Head of caudate nucleus (tissue), 42 donors: Measurements from ENCODE around the gene UBA3.

ENCODE experiments used
- DNase-seq, 42 donors: peaks; one replicate each; pipeline versions ENCODE4 v3.0.0 to v3.0.0-alpha.2; 2020 to 2021; ENCODE audit warnings: mixed read lengths in 7 of 42
- intact Hi-C: fragments of 100-400 bp; cut with DNase I; formaldehyde crosslinking; loops from one replicate; pipeline ENCODE4 v1.15.0; 2022

UBA3 gene

GRCh38 chr3:69104586-69104985 lies 24.4 kb upstream of the UBA3 start:
- no peak for DNase-seq
- intact Hi-C loops: no loop called here

DNA sequence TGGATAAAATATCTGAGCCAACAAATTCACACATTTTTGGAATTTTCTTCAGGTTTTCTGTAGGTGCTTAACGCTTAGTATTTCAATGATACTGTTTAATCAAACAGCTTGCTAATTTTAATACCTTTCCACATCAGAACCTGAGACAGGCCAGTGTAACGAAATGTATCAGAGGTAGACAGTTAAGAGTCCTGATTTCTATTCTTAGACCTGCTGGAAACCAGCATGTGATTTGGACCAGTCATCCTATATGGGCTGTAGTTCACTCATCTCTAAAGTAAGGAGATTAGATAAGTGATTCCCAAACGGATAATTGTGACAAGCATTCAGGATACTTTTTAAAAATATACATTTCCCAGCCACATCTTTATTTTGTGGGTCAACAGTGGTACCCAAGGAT lies 23.0 kb upstream of the UBA3 start:
- intact Hi-C loops: no loop called here
- DNase-seq: no peak

- no peak for DNase-seq
- intact Hi-C loops: no loop called here
Observed at GRCh38 chr3:69102384-69102783, 22.2 kb upstream of the UBA3 start.

GRCh38 chr3:69099576-69099975 lies 19.4 kb upstream of the UBA3 start:
- intact Hi-C loops: no loop called here
- DNase-seq: no peak

DNA sequence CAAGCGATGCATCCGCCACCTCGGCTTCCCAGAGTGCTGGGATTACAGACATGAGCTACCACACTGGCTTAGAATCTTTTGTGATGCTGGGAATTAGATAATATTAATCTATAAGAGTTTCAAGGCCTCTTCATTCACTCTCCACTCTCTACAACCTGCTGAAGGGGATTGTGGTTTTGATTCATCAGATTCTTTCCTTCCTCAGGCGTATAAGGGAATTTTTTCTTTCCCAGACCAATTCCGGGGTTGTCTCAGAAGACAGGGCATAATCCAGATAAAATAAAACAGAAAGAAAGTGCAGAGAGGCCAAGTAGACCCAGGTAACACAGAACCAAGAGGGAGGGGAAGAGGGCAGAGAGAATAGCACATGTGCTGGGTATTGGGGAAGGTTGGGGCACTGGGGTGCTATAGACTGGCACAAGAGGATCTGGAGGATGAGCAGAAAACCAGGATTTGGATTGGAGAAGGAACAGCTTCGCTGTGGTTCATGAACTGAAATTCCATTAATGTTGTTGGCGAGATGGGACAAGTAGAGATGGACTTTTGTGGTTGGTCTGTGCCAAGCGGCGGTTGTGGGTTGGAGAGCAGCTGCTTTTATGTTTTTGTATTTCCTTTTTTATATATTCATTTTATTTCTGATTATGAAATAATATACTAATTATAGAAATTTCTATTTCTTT lies 17.4 kb upstream of the UBA3 start:
- no peak for DNase-seq
- intact Hi-C loops: no loop called here

GRCh38 chr3:69096299-69096698 lies 16.1 kb upstream of the UBA3 start:
- intact Hi-C loops: no loop called here
- DNase-seq: peak in 4 of 42 donors; percentile 28 to 57 (median 47)

- DNase-seq: no peak
- intact Hi-C loops: no loop called here
Observed at GRCh38 chr3:69095636-69096035, 15.5 kb upstream of the UBA3 start.

DNA sequence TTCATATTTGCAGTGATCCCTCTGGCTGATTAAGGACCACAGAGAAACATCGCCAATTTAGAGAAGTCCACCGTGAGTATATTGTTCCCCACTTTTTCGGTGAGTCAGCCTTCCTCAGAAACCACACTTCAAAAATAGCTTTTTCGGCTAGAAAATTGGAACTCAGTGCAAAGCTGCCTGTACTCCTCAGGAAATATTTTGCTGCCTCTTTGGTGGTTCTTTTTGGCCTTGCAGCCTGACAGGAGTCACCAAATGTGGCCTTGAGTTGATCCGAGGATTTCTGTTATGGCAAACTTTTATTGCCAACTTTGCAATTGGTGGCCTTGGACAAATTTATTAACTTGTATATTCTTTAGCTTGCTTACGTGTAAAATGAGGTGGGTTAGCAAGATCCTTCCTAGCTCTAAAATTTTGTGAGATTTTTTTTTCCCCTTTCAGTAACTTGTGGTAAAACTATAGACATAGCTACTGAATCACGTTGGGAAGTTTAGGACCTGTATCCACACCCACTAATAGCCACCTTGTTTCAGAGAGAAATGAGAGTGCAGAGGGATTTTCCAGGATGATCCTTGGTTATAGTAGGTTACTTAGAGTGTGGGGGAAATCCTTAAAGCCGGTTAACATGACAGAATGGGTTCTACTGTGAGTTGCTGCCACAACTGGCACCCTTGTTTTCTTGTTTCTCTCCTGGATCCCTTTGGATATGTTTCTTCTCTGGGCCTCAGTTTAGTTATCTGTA lies 14.5 kb upstream of the UBA3 start:
- peak in 4 of 42 donors; percentile 27 to 57 (median 34) for DNase-seq
- intact Hi-C loops: no loop called here

DNA sequence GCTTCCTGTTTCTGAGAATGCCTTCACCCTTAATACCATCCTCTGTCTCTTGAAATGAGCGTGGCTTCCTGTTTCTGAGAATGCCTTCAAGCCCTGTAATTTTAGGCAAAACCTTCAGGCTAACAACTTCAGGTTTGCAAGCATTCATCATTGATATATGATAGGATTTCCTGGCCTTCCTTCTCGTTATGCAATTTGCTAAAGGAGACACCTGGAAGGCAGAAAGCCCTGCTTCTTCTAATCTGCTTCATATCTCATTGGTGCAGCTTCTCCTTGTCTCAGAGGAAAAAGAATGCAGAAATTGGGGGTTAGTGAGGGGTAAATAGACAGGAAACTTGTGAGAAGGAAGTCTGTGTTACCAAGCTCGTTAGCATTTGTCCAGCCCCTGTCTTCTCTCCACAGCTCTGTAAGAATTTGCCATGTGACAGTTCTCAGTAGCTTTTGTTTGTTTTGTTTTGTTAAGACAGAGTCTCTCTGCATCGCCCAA lies 11.9 kb upstream of the UBA3 start:
- peak in 6 of 42 donors; percentile 33 to 66 (median 46) for DNase-seq
- intact Hi-C loops: no loop called here

- intact Hi-C loops: no loop called here
- no peak for DNase-seq
Observed at GRCh38 chr3:69091389-69092029, 11.3 kb upstream of the UBA3 start.

DNA sequence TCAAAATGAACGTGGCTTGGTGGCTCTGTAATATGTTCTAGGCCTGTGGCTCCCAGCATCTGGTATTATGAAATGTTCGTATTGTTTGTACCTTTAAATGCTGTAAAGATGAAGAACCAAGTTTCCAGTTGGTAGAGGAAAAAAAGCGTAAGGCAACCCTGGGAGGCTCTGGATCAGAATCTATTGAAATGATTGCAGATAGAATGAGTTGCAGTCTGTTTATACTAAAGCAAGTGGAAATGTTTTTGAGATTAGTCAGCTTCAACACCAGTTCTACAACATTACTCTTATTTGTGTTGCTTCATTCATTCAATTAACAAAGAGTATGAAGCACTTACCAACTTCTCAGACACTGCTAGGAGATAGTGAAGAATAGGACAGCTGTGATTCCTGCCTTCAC lies 9.9 kb upstream of the UBA3 start:
- no peak for DNase-seq
- intact Hi-C loops: no loop called here

DNA sequence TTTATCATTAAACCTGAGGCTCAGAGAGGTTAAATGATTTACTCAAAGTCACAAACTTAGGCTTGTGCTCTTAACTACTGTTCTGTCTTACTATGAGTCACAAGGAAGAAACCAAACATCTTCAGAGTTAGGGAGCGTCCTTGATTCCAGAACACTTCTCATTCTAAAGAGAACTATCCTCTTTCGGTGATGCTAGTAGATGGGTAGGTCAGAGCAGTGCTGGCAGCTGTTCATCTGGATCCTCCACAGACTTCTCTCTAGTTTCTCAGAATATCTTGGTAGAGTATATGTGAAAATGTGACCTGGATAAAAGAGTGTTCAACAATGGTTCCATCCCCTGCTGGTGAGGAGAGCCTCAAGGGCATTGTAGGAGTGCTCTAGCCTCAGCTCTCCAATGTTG lies 7.9 kb upstream of the UBA3 start:
- intact Hi-C loops: no loop called here
- no peak for DNase-seq

- intact Hi-C loops: no loop called here
- DNase-seq: no peak
Observed at GRCh38 chr3:69087030-69087791, 7.0 kb upstream of the UBA3 start.

DNA sequence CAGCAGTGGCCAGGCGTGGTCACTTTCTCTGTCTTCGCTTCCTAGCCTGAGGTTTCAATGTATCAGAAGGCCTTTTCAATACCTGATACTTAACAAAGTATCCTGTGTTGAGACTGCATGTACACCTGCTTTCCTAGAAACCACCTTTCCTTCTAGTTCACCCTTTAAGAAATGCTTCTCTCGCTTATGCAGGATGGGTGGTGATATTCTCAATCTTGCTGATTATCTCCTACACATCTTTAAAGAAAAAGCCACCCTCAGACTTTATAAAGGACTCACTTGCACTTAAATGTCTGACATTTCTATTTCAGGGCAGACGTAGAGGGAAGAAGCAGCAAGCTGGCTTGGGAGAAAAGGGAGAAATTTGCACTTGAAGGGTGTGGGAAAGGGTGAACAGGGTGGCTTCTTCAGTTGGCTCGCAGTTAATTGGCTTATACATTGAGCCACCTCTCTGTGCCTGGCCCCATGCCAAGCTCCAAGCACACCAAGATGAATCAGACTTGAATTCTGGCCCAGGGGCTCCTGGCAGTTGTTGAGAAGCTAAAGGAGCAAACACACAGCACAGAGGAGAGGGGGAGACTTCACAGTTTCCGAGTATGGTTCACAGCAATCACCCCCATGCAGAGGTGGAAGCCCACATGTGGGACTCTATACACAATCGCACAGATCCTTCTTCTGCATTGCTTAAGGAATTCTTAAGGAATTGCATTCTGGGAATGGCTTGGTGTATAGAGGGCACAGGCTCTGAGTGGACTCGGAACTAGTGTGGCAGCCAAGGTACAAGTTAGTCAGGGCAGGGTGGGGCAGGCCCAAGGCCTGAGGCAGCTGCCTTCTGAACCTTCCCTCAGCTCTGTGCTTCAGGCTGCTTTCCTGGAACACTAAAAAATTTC lies 5.9 kb upstream of the UBA3 start:
- peak; percentile 58 to 95 (median 82) for DNase-seq
- intact Hi-C loops: loop anchor here (2.0 kb wide), 1 partner anchor 31 kb away; no protein-coding TSS in a partner anchor

GRCh38 chr3:69085168-69085832 lies 5.1 kb upstream of the UBA3 start:
- peak in 41 of 42 donors; percentile 31 to 83 (median 59) for DNase-seq
- intact Hi-C loops: loop anchor here (2.0 kb wide), 1 partner anchor 32 kb away; no protein-coding TSS in a partner anchor

DNA sequence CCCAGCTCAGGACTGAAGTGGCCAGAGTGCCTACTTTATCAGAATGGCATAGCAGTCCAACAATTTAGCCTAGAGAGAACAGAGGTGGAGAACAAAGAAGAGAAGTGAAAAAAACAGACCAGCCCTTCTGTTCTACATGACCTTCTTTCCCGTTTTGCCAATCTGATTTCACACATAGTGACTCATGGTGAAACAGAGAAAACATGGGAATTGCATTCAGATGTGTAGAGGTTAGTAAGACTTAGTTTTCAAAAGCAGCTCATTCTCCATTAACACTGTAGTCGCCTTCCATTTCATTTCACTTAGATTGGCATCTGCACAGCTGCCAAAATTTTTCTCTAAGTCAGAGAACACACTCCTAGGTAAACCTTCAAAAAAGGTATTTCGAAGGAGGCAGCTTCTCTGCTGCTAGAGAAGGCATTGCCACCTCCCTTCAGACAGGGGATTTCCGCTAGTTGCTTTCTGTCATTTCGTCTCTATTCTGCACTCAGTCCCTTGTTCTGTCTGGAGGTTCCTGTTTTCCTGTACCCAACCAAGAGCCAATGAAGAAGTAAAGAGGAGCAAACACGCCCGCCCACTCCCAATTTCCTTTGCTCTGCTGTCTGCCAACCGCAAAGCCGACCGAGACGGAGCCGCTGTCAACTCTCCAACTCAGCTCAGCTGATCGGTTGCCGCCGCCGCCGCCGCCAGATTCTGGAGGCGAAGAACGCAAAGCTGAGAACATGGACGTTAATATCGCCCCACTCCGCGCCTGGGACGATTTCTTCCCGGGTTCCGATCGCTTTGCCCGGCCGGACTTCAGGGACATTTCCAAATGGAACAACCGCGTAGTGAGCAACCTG lies 4.4 kb upstream of the UBA3 start, which contains the start of gene ARL6IP5:
ARL6IP5 (plus strand) TSS at position 612 of the 842 bp plus-strand sequence; CDS start at position 723, 111 bp downstream.
- peak; percentile 93 to 99 (median 97) for DNase-seq
- intact Hi-C loops: loop anchor here (2.0 kb wide), 1 partner anchor 32 kb away; no protein-coding TSS in a partner anchor

GRCh38 chr3:69082805-69083204 lies 2.6 kb upstream of the UBA3 start:
- intact Hi-C loops: no loop called here
- peak in 10 of 42 donors; percentile 26 to 59 (median 45) for DNase-seq
